Stimulated activated CD4-positive, alpha-beta T cell treated with anti-CD3 and anti-CD28 coated beads, Interleukin-4, amount 100 ng/mL, for 4 hours (primary cell): ENCODE data around the gene EIF4E3.

Source experiments
- DNase-seq, 2 experiments: peaks; one replicate each; pipeline ENCODE4 v3.0.0-alpha.2; 2020

The EIF4E3 gene

GRCh38 chr3:71685686-71686085, 39.5 kb downstream of the EIF4E3 start:
- no peak for DNase-seq

GRCh38 chr3:71684757-71685386, 40.3 kb downstream of the EIF4E3 start:
- DNase-seq: no peak

DNA sequence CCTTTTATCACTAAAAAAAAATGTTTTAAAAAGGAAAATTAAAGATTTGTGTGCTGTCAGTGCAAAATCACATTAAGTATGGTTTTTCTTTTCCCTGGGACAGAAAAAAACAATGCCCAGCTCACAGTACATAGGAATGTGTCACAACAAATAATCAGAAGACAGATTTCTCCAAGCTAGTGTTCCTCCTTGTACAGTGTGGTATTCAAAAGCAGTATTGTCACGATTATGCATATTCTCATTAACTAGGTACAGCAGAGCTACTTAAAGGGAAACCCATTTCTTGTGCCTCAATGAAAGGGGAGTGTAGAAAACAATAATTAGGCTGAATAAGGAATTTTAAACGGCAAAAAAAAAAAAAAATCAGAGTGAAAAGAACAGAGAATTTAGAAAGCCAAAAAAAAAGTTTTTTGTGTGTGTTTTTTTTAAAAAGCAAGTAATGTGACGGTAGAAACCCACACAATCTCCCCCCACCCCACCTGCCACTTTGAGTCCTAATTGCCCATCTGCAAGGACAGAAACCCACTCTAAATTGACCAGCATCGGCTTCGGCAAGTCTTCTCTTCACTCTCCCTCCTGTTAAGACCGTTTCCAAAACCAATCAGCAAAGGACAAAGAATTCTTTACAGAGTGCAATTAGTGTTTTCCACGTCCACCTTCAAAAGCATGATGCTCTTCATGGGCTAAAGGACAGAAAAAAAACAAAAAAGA, 41.0 kb downstream of the EIF4E3 start:
- DNase-seq: no peak

GRCh38 chr3:71681224-71681668, 44.0 kb downstream of the EIF4E3 start:
- peak in 1 of 2 experiments; percentile 27 for DNase-seq

- DNase-seq: no peak
These were observed 44.6 kb downstream of the EIF4E3 start for GRCh38 chr3:71680603-71681002.

DNA sequence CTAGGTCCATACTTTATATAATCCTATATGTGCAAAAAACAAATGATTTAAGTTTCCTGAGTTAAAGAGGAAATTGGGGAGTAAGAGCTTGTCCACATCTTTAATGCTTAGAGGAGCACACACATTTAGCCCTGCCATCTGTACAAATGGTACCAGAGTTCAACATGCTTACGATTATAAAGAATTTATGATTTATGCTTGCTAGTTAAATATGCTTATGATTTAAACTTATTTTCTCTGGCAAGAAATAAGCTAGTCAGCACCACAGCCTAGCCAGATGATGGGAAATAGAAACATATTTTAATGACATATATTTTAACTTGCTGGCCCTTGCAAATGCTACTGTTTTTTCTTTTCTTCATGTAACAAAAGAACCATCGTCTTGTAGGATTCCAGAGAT, 48.3 kb downstream of the EIF4E3 start:
- no peak for DNase-seq

DNA sequence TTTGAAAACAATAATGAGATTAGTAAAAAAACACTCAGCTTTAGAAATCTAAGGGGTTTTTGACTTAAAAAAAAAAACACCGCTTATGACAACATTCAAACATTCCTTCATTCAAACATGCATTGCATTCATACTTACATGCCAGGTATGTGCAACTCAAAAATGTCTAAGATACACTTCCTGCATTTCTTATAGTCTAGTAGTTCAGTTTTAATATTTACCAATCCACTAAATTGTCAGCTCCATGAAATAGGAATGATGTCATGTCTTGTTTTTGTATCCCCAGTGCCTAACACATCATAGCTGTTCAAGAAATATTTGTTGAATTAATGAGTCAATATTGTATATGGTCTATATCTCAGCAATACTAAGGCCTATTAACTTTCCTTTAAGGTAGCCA, 51.7 kb downstream of the EIF4E3 start:
- no peak for DNase-seq

DNA sequence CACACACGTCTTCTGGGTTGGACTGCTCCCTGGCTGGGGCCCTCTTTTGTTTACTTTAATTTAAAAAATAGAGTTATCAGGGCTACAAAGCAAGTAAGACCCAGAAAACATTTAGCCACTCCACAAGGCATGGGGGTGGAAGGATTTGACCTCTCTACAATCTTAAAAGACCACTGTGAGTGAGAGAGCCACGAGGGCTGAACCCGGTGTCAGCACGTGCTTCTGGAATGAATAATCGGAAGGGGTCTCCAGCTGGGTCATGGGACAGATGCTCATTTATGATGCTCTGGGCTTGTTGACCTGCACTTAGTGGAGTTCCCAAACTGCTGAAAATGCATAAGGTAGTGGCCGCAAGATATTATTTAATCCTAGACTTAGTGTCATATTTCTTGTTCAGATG, 52.4 kb downstream of the EIF4E3 start:
- DNase-seq: no peak

DNA sequence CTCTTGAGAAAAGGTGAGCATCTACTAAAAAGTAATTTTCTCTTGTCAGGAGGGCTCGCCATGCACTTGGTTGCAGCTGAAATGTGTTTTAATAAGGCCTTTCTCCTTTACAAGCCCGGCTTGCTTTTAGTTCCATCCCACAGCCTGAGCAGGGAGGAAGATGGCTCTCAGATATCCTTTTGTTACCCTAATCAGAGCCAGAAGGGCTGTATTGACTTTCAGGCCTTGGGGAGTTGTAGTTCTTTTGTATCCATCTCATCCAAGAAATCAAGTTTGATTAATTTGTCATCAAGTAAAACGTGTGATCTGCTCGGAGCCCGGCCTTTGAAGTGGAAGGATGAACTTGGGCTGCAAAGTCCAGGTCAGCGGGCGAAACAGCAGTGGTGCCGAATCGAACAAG, 52.9 kb downstream of the EIF4E3 start:
- no peak for DNase-seq

DNA sequence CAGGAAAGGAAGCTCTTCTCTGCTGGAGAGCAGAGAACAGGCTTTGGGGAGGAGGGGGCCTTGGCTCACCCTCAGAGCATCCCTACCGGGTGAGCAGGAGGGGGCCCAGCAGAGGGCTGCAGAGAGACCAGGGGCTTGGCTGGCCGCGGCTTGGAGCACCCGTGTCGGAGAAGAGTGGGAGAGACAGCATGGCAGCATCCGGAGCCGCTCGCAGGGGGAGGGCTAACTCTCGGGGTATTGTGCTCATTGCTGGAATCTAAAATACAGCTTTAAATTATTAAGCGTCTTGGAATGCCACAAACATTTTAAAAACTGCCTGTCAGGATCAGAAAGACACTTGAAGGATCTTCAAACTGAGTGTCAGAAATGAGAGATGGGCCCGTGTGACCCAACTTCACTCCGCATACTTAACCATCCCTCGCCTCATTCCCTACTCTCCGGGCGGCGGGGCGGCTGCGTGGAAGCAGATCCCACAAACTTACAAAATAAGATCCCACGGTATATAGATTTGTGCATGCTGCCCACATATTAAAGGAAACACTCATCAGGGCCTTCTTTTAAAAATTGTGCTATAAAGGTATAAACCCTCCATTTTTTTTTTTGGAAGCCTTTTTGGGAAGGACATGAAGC, 53.9 kb downstream of the EIF4E3 start:
- DNase-seq: no peak

DNA sequence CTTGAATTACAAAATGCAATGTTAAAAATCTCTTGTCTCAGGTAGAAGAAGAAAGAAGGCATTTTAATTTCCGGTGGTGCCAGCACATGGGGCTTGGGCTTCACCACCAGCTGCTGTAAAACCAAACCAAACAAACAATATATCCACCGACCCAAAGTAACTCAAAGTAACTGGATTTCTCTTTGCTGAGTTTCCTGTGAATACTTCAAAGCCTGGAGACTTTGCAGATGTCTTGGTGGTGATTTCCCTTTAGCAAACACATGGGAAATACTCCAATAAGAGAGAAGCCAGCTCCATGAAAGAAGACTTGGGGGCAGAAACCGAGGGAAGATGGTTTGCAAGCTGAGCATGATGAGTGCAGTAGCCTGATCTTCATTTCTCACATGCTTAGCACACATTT, 62.6 kb downstream of the EIF4E3 start:
- no peak for DNase-seq

- DNase-seq: no peak
These were observed 63.1 kb downstream of the EIF4E3 start for GRCh38 chr3:71662056-71662455.

DNA sequence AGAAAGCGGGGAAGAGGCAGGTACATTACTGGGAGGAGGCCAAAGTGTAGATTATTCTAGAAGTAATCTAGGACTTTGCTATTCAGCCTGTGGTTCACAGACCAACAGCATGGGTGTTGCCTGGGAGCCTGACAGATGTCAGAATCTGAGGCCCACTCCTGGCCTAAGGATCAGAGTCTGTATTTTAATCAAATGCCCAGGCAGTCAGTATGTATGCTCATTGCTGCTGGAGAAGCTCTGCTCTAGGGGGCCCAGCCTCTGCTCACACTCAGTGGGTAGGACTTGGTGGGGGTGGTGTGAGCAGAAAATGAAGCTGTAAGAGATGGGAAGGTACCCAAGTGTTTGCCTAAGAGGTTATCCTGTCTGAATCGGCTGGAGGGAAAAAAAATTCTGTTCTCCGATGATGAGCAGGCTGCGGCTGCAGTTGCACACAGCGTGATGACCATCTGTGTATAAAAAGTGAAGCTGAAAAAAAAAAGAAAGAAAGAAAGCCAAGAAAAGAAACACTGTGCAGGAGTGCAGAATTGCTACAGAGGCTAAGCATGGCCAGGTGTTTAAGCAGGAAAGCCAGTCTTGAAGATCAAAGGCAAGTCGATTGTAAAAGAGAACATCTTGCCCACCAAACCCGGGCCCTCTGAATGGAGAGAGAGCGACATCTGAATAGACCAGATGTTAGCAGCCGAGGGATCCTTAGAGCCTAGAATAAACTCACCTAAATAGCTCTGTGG, 65.2 kb downstream of the EIF4E3 start:
- DNase-seq: no peak

- no peak for DNase-seq
These were observed 67.2 kb downstream of the EIF4E3 start for GRCh38 chr3:71657831-71658530.

DNA sequence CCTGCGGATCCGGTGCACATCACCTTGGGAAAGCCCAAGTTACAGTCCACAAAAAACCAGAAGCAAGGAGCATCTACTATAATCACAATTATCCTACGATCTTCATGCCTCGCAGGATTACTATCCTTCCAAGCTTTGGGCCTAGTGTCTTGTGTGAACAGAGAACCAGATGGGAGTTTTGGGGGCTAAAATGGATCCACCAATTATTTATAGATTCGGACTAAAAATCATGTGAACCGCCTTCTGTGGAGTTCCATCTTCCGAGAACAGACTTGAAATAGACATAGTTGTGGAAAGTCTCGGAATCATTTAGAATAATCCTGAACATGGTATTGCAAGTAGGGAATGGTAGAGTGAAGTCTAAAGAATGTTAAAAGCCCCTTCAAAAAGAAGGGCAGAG, 70.1 kb downstream of the EIF4E3 start:
- DNase-seq: no peak

- no peak for DNase-seq
These were observed 71.8 kb downstream of the EIF4E3 start for GRCh38 chr3:71653414-71653807.

GRCh38 chr3:71652781-71653413, 72.3 kb downstream of the EIF4E3 start:
- DNase-seq: no peak

GRCh38 chr3:71651625-71652024, 73.6 kb downstream of the EIF4E3 start:
- DNase-seq: no peak

DNA sequence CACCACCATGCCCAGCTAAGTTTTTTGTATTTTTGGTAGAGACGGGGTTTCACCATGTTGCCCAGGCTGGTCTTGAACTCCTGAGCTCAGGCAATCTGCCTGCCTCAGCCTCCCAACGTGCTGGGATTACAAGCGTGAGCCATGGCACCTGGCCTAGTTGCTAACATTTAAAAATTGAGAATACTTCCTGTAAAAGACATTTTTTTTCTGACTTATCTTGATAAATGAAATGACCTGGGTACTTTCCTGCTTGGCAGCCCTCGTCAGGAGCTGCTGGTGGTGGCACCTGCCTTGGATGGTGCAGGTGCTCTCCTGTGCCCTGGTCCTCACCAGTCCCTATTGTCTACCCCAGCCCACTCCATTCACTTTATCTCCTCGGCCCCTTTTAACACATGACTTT, 74.8 kb downstream of the EIF4E3 start:
- DNase-seq: no peak

GRCh38 chr3:71649757-71650156, 75.4 kb downstream of the EIF4E3 start:
- no peak for DNase-seq

- no peak for DNase-seq
These were observed 77.5 kb downstream of the EIF4E3 start for GRCh38 chr3:71647751-71648150.

DNA sequence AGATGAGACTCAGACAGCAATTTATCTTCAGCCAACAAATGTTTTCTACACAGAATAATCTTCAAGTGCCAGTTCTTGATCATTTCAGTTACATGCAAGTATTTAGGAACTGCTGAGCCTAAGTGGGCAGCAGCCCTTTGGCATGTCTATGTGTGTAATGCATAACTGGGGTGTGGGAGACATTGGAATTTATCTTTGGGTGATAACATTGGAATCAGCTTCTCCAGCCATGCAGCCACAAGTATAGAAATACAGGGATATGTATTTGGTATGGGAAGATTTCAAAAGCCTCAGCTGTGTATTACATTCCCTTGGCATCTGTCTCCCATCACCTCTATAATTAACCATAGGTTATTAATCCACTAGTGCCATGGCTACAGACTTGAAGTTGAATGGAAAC, 78.2 kb downstream of the EIF4E3 start:
- DNase-seq: no peak

DNA sequence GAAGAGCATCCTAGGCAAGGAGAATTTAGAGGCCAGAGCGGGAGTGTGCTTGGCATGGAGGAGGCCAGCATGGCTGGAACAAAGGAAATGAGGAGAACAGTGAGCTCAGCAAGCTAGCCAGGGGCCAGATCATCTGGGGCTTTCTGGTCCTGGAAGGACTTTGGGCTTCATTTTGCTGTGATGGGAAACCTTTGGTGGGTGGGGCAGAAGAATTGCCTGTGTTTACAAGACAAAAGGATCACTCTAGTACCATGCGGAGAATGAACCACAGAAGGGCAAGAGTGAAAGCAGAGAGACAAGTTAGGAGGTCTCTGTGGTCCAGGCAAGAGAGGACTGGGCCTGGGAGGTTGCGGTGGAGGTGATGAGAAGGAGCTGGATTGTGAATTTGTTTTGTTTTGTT, 80.1 kb downstream of the EIF4E3 start:
- no peak for DNase-seq
